HAP-1 (cell line): Measurements from ENCODE around the gene KRTAP4-9.

Source experiments
- DNase-seq, 2 experiments: peaks; one replicate each; pipeline ENCODE4 v3.0.0-alpha.2; 2016 to 2020; ENCODE audit warnings: low spot score in 2 of 2
- H3K27me3 ChIP-seq: fragments of 250-450 bp; sonication (Bioruptor Pico); 2 replicates; pipeline ENCODE4 v1.5.1; 2020; ENCODE audit warnings: low read depth, mild to moderate bottlenecking, moderate library complexity
- H3K36me3 ChIP-seq: fragments of 250-450 bp; sonication (Bioruptor Pico); replicated peaks from 2 replicates; pipeline ENCODE4 v1.5.1; 2020; ENCODE audit warnings: mild to moderate bottlenecking
- H3K4me1 ChIP-seq: fragments of 250-450 bp; sonication (Bioruptor Pico); 2 replicates; pipeline ENCODE4 v1.5.1; 2020; ENCODE audit warnings: mild to moderate bottlenecking
- H3K4me3 ChIP-seq: fragments of 250-450 bp; sonication (Bioruptor Pico); 2 replicates; pipeline ENCODE4 v1.5.1; 2020; ENCODE audit warnings: mild to moderate bottlenecking, moderate library complexity
- H3K9me3 ChIP-seq: fragments of 250-450 bp; sonication (Bioruptor Pico); 2 replicates; pipeline ENCODE4 v1.5.1; 2020; ENCODE audit warnings: mild to moderate bottlenecking, moderate library complexity
- in situ Hi-C: fragments of 300-500 bp; cut with MboI; formaldehyde crosslinking; loops from 3 replicates; pipeline ENCODE4 v1.14.3; 2020; ENCODE audit warnings: low sequenced_read_pairs, inconsistent platforms, mixed read lengths

Gene KRTAP4-9

DNA sequence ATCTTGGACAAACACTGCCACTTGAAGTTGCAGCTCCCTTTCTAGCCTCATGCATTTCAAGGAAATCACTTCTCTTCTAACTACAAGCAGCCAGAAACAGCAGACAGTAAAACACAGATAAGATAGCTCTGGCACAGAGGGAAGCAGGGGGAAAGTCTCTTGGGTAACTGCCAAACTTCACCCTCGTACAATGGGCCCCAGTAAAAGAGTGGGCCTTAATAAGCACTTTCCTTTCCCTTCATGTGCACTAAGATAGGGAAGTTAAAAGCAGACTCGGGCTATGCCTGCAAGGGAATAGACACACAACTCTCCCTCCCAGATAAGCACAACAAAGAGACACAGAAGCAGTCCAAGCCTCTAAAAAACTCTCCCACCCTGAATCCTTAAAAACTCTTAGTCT, 48.7 kb downstream of the KRTAP4-9 start:
- no peak for DNase-seq
- in situ Hi-C loops, result no loop called here
- Histone ChIP-seq H3K4me3 (no peak overlapping the region), H3K4me1 (no peaks in the 10 kb centered on the region), H3K36me3 (no peaks in the 10 kb centered on the region), H3K27me3 (peaks cover 5% of the 10 kb centered on the region; the same call in 1 of the 2 replicates), H3K9me3 (no peaks in the 10 kb centered on the region)
